Amniotic epithelial cell (primary cell): ENCODE results near the gene ASXL2.
"Not testable (repeated sequence)": the region's sequence is repeated elsewhere in the genome, so short reads cannot be mapped to it uniquely, and the experiment has no call there.

Experiments used
- DNase-seq: peaks from one replicate; pipeline ENCODE4 v3.0.0-alpha.2; 2010; ENCODE audit warnings: low read depth

Gene ASXL2

DNA sequence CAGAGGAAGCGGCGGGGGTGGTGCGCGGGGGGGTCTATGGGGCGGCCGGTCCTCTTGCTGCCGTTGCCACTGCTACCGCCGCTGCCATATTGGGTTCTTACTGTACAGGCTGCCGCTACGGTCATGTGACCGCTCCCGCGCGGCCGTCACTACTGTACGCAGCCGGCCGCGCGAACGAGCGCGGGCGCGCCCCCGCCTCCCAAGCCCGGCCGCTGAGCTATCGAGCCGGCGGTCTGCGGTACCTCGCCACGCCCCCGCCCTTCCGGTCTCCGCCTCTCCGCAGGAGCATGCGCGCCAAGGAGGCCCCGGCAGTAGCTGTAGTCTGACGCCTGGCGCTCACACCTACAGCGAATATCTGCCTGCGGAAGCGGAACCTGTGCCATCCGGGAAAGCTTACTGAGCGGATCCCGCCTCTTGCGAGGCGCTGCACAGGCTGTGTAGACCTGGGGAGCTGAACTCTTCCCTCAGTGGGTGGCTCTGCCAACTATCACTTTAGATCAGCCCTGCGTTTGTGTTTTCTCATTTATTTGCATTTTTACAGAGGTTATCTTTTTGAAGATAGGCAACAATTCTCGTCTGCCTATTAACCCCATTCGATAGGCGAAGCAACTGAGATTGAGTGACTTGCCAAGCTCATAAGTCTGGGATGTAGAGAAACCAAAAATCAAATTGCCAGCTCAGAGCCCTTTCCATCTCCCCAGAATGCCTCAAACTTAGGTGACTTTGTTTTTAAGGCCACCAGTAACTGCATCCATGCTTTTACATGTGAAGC, at the start of gene ASXL2:
Gene ASXL2, minus strand, starts transcription at position 127 of the 772 bp plus-strand sequence. CDS start 265 bp downstream, outside the sequence.
- DNase-seq, result peak; percentile 96

- no peak for DNase-seq
Measured at GRCh38 chr2:25926984-25927756, 48.9 kb upstream of the ASXL2 start.

- DNase-seq, result no peak
Measured at GRCh38 chr2:25922501-25922900, 44.2 kb upstream of the ASXL2 start.

DNA sequence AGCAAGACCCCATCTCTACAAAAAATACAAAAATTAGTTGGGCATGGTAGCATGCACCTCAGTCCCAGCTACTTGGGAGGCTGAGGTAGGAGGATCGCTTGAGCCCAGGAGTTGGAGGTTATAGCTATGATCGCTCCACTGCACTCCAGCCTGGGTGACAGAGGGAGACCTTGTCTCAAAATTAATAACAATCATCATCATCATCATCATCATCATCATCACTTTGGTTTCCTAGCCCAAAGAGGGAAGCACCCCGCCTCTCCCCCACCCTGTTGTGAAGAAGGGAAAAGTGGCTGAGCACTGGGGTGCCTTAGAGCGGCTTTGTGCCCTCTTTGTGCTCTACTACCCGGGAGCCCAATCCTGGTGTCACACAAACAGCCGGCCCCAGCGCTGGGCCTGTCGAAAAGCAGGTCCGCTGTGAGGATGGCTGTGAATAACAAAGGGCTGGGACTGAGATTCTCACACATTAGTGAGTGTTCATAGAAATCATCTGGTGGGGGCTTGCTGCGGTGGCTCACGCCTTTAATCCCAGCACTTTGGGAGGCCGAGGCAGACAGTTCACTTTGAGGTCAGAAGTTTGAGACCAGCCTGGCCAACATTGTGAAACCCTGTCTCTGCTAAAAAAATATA, 42.6 kb upstream of the ASXL2 start:
- no peak for DNase-seq

GRCh38 chr2:25920336-25920735, 42.0 kb upstream of the ASXL2 start:
- DNase-seq, result peak; percentile 54

- DNase-seq, result no peak
Measured at GRCh38 chr2:25917832-25918231, 39.5 kb upstream of the ASXL2 start.

DNA sequence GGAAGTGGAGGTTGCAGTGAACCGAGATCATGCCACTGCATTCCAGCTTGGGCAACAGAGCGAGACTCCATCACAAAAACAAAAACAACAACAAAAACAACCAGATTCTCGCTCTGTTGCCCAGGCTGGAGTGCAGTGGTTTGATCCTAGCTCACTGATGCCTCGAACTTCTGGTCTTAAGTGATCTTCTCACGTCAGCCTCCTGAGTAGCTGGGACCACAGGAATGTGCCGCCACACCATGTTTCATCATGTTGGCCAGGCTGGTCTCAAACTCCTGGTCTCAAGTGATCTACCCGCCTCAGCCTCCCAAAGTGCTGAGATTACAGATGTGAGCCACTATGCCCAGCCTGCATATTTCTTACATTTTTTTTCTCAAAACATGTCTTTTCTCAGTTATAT, 39.1 kb upstream of the ASXL2 start:
- DNase-seq, result peak; percentile 53

DNA sequence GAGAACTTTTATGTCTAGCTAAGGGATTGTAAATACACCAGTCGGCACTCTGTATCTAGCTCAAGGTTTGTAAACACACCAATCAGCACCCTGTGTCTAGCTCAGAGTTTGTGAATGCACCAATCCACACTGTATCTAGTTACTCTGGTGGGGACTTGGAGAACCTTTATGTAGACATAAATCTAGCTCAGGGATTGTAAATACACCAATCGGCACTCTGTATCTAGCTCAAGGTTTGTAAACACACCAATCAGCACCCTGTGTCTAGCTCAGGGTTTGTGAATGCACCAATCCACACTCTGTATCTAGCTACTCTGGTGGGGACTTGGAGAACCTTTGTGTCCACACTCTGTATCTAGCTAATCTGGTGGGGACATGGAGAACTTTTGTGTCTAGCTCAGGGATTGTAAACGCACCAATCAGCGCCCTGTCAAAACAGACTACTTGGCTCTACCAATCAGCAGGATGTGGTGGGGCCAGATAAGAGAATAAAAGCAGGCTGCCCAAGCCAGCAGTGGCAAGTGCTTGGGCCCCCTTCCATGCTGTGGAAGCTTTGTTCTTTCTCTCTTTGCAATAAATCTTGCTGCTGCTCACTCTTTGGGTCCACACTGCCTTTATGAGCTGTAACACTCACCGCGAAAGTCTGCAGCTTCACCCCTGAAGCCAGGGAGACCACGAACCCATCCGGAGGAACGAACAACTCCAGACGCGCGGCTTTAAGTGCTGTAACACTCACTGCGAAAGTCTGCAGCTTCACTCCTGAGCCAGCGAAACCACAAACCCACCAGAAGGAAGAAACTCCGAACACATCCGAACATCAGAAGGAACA, 37.9 kb upstream of the ASXL2 start:
- not testable (repeated sequence) for DNase-seq

GRCh38 chr2:25915411-25915810, 37.1 kb upstream of the ASXL2 start:
- DNase-seq, result not testable (repeated sequence)

- not testable (repeated sequence) for DNase-seq
Measured at GRCh38 chr2:25913696-25913973, 35.3 kb upstream of the ASXL2 start.

DNA sequence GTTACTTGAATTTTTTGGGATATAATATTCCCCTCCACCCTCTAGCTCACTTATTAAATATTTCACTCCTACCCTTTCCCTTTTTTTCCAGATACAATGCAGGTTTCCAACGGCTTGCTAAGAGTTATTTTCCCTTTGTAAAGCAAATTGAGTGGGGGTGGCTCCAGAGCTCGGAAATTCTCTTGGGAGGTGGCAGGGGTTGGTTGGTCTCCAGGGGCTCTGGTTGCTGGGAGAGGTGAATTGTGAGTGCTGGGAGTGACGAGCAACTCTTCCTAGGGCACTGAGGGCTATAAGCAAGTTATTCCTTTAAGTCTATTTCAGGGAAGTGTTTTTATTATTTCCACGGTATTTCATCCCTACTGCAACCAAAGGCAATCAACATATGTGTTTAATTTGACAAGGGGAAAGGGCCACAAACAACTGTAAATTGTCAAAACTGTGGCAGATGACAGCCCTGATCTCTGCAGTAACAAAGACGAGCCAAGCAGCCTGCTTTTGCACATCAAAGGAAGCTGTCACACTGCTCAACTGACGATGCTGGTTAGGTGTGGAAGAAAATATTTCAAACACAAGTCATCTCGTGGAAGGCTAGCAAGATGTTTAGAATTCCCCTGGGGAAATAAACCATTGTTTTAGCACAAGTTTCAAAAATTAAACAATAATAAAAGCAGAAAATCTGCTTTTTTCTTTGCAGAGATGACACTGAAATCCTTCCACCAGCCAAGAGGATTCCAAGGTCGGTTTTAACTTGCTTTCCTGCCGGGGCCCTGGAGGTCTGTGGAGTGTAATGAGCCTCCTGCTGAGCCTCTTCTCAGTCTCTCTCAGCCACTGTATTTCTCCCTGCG, 34.8 kb upstream of the ASXL2 start:
- DNase-seq, result peak; percentile 23

DNA sequence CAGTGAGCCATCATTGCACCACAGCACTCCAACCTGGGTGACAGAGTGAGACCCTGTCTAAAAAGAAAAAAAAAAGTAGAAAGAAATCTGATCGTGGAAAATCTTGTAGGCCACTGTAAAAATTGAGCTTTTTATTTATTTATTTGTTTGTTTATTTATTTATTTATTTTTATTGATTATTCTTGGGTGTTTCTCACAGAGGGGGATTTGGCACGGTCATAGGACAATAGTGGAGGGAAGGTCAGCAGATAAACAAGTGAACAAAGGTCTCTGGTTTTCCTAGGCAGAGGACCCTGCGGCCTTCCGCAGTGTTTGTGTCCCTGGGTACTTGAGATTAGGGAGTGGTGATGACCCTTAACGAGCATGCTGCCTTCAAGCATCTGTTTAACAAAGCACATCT, 31.3 kb upstream of the ASXL2 start:
- not testable (repeated sequence) for DNase-seq

DNA sequence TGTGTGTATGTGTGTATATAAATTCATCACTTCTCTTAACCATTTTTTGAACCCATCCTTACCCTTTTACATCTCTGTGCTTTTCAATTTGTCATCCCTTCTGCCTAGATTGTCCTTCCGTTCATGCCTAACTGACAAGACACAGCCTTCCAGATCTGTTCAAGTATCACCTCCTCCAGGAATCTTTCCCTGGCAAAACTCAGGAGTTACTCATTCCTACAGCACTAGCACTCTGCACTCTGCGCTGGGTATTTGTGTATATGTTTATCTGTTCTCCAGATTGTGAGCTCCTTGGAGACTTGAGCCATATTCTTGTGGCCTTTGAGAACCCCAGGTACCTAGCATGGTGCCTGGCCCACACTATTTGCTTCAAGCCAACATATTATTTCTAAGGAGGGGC, 26.8 kb upstream of the ASXL2 start:
- DNase-seq, result peak; percentile 42

DNA sequence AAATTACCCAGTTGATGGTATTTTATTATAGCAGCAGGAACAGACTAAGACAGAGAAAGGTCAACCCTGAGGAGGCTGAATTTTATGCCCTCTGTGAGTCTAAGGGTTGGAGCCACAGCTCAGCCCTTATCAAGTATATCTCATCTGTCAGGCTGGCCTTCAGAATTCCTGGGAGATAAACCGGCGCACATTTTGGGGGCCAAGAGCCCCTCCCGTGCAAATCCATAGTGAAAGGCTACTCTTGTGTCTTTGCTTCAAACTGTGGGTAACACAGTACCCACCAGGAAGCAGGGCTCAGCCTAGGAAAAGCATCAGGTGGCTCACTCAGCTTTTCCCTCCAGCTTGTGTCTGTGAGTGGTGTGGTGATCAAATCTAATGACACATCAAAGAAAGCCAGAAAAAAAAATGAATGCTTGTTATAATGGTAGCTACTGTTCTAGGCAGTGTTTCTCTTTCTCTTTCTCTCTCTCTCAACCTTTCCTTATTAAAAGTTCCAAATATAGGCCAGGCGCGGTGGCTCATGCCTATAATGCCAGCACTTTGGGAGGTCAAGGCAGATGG, 25.0 kb upstream of the ASXL2 start:
- DNase-seq, result no peak

DNA sequence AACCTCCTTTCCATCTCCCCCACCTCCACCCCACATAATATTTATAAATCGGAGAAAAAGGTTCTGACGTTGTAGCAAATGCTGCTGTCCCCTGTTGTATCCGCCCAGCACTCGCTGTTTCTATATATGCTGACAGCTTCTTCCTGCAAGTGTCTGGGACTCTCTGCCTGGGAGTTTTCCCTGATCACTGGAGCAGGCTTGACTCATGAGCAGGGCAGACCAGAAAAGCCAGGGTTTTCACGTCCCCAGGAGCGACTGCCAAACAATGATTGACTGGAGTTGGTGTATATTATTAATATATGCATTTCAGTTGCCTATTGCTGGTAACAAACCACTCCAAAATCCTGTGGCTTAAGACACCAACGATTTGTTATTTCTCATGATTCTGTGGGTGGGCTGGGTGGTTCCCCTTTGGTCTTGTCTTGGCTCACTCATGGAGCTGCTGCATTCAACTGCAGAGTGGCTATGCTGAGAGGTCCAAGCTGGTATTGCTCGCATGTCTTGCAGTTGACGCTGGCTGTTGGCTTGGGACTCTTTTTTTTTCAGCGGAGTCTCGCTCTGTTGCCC, 21.2 kb upstream of the ASXL2 start:
- no peak for DNase-seq

DNA sequence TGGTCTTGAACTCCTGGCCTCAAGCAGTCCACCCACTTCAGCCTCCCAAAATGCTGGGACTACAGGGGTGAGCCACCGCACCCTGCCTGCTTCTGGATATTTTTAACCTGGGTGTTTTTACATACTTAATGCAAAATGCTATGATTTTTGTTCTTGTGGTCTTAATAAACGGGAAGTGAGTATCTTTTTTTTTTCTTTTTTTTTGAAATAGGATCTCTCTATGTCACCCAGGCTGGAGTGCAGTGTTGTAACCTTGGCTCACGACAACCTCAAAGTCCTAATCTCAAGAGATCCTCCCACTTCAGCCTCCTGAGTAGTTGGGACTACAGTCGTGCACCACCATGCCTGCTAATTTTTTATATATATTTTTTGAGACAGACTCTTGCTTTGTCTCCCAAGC, 19.2 kb upstream of the ASXL2 start:
- DNase-seq, result no peak

GRCh38 chr2:25896308-25896707, 18.0 kb upstream of the ASXL2 start:
- not testable (repeated sequence) for DNase-seq

DNA sequence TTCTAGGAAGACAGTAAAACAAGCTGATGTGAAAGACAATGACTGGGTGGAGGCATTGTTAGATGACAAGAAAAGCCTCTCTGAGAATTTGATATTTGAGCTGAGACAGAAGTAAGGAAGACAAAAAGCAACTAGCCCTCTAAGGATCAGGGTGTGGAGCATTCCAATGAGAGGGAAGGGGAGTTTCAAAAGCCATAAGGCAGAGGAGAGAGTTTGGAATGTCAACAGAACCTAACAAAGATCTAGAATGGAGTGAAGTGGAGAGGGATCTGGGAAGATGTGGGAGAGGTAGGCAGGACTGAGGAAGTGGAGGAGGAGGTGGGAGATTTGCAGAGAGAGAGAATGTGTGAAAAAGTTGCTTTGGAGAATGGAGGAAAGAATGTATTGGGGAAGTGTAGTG, 17.3 kb upstream of the ASXL2 start:
- no peak for DNase-seq

GRCh38 chr2:25895018-25895417, 16.7 kb upstream of the ASXL2 start:
- DNase-seq, result no peak

DNA sequence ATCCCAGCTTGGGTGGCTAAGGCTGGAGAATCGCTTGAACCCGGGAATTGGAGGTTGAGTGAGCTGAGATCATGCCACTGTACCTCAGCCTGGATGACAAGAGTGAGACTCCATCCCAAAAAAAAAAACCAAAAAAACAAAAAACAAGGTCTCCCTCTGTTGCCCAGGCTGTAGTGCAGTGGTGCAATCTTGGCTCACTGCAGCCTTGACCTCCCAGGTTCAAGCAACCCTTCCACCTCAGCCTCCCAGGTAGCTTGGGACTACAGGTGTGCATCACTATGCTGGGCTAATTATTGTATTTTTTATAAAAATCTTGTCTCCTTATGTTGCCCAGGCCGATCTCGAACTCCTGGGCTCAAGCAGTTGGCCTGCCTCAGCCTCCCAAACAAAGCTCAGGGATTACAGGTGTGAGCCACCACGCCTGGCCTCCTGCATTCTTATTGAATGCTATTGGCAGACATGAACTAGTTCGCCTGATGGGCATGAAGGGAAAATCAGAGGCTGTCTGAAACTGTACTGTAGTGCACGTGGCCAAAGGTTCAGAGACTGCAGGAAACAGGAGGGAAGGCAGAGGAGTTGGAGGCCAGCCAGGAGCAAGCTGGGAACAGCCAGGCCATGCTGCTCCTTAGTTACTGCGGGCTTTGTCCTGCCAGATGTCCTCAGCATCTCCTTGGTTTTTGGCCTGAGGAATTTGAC, 16.0 kb upstream of the ASXL2 start:
- no peak for DNase-seq
